Thoracic aorta endothelial cell (primary cell): ENCODE measurements around the gene SHROOM3. TPM values are rescaled to one million over a fixed set of nuclear protein-coding genes. Genes with fewer than 3 reads are reported as not detected.

Experiments
- small RNA-seq: library from RNA; depleted of rRNA; stranded (forward); fragments of <200 nt; gene quantifications from one replicate; pipeline ENCODE3, GENCODE V24; 2012
- total RNA-seq: library from RNA; depleted of rRNA; stranded (reverse); fragments of >200 nt; gene quantifications from 2 replicates; pipeline ENCODE4 v1.2.3, GENCODE V29; 2012

The SHROOM3 gene
- total RNA-seq = 5.1 and 10.2 TPM in 2 replicates

DNA sequence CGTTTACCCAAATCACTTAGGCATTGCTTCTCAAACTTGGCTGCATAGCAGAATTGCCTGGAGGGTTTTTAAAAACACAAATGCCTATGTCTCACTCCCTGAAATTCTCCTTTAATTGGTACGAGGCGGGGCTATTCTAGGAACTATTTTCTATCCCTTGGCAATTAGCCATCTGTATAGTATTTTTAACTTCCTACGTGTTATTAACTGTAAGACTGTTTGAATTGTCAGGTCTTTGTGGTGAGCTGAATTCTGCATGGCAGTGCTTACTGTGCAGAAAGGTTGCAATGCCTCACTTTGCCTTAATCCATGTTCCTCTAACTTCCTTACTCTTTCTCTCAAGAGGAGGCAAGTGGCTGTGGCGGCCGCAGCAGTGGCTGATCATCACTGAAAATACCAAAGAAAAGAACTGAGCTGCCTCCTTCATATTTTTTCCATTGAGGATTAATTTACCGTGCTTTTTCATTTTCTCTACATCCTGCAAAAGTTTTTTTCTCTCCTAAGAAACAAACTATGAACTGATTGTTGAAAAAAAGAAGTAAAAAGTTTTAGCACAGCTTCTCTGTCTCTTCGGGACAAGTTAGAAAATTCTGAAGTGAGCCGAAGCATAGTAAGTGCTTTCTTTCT, at the start of gene SHROOM3:
TSS of gene SHROOM3 (plus strand) at position 329 of the 627 bp plus-strand sequence. CDS start 824 bp downstream, outside the sequence.

DNA sequence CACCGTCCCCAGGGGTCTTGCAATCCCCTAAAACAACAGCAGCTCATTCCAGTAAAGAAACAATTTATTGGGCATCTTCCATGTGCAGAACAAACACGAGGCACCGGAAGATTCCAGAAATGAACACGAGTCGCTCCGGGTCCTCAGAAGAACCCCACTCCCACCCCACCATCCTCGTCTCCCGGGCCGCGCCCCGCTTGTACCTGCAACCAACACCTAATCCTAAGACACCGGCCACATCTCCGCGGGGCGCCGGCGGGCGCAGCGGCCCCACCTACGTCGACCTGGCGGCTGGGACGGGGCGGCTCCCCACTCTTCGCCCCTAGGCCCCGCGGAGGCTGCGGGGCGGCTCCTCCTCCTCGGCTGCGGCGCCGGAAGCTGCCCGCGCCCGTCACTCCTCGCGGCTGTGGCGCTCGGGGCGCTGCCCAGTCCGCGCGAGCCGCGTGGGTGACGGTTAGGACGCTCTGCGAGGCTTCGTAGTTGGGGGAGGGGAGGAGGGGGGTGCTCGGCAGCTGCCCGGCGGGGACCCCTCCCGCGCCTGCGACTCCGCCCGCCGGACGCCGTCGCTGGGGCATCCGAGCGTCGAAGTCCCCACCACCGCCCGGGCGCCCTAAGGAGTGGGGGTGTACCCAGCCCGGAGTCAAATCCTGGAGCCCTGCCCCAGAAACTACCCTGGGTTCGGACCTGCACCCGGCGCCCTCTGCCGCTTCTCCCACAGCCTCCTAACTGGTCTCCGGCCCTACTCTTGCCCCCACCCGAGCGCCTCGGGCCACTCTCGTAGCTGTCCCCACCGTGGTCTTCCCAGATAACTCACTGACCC, 14.1 kb upstream of the SHROOM3 start, which contains the start of gene CCDC158:
TSS of gene CCDC158 (minus strand) at position 380 of the 820 bp plus-strand sequence. CDS start 17,934 bp downstream, outside the sequence.

Small RNA genes lying within 50 kb of the gene (small RNA-seq; reads per million reads assigned to genes)
- gene MIR4450 (not detected), gene RF00278 (not detected), gene RNU6-145P (not detected)

Other genes starting within 250 kb of the SHROOM3 start
- 179 and 186 TPM in 2 replicates for gene SCARB2, start 221.4 kb upstream of the SHROOM3 start, total RNA-seq
- gene FAM47E, start 183.5 kb upstream of the SHROOM3 start, total RNA-seq = 0.13 TPM in 1 of 2 replicates, not detected in the other
- 1.7 and 2.9 TPM in 2 replicates for gene STBD1, start 128.5 kb upstream of the SHROOM3 start, total RNA-seq
- gene CCDC158, start 14.1 kb upstream of the SHROOM3 start, total RNA-seq = not detected in 2 replicates